Measurements from ENCODE around the gene DUSP16. TPM values are rescaled to one million over a fixed set of nuclear protein-coding genes. Genes with fewer than 3 reads are reported as not detected.
"Not testable (repeated sequence)": the region's sequence is repeated elsewhere in the genome, so short reads cannot be mapped to it uniquely, and the experiment has no call there.

DUSP16 gene
- total RNA-seq, 4 donors from 2014 or later, result 16.2 to 23.2 (median 19.1) TPM

DNA sequence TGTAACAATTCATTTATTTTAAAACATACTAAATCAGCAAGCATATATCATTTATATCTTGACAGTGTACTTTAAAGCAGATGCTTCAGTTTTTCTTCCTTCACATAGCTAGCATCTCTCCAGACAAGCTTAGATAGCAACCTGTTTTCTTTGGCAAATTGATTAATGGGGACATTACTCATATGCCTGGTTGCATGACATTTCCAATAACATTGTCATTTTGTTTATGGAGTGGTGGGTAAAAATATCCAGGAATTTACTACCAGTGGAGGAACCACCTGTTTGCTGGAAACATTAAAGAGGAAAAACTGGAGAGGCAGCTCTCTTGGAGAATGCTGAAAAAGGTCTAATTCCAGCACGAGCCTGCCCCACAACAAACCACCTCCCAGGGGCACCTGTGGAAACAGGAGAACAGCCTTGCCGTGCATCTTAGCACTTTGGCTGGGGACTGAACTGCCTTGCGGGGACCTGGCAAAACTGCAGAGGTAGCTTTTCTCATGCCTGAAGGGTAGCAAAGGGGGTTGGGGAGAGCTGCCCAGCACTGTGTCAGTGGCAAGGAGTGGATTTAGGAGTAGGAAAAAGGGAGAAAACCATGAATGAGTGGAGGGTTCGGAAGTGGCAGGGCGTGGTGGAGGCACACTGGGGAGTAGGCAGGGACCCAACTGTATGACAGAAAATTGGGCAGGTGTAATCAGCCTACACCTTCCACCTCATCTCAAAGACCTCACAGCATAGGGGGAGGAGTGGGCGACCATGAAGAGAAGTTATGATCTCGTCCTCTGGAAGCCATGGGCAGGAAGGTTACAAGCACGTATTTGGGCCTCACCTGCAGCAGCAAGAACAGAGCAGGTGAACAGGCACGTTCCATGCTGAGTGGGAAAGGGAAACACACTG lies 37.3 kb upstream of the DUSP16 start:
- Histone ChIP-seq H3K36me3 (no peaks in the 10 kb centered on the region), H3K9me3 (no peaks in the 10 kb centered on the region), H3K27ac (no peak overlapping the region), H3K27me3 (no peaks in the 10 kb centered on the region), H3K4me1 (no peaks in the 10 kb centered on the region), H3K4me3 (no peak overlapping the region)
- no peak for DNase-seq (ENCODE audit: low spot score in 2 of 2)
- WGBS, 2 donors, result 73 to 76% methylated on average over 9 of the region's 9 CpGs
- TF ChIP-seq EP300 (IDR thresholded peaks at IDR 0.05) (no peak), POLR2A (IDR thresholded peaks at IDR 0.05) (no peak)
- TF ChIP-seq, protein P1, sequence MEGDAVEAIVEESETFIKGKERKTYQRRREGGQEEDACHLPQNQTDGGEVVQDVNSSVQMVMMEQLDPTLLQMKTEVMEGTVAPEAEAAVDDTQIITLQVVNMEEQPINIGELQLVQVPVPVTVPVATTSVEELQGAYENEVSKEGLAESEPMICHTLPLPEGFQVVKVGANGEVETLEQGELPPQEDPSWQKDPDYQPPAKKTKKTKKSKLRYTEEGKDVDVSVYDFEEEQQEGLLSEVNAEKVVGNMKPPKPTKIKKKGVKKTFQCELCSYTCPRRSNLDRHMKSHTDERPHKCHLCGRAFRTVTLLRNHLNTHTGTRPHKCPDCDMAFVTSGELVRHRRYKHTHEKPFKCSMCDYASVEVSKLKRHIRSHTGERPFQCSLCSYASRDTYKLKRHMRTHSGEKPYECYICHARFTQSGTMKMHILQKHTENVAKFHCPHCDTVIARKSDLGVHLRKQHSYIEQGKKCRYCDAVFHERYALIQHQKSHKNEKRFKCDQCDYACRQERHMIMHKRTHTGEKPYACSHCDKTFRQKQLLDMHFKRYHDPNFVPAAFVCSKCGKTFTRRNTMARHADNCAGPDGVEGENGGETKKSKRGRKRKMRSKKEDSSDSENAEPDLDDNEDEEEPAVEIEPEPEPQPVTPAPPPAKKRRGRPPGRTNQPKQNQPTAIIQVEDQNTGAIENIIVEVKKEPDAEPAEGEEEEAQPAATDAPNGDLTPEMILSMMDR (IDR thresholded peaks at IDR 0.05), result no peak

DNA sequence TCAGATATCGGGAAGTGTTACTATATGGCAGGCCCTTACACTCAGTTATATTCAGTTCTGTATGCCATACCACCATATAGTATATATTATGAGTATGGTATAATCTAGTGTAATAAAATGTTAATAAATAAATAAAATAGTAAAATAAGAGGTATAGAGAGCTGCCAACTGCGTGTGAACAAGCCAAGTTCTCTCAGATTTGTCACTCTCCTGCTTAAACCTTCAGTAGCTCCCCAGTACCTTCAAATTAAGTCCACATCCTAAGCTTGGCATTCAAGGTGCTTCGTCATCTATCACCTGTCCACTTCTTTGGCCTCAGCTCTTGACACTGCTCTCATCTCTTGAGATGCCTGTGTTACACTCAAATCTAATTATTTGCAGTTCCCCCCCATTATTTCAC lies 36.2 kb upstream of the DUSP16 start:
- H3K27ac ChIP-seq, result no peak overlapping the region
- DNase-seq (ENCODE audit: low spot score in 2 of 2), result no peak
- H3K4me3 ChIP-seq, result no peak overlapping the region
- 90 to 91% methylated on average over 3 of the region's 3 CpGs for WGBS, 2 donors
- no peaks in the 10 kb centered on the region for H3K27me3 ChIP-seq
- H3K36me3 ChIP-seq, result no peaks in the 10 kb centered on the region
- TF ChIP-seq, protein P1 (IDR thresholded peaks at IDR 0.05), result no peak
- no peak for TF ChIP-seq EP300 (IDR thresholded peaks at IDR 0.05)
- TF ChIP-seq POLR2A (IDR thresholded peaks at IDR 0.05), result no peak
- no peaks in the 10 kb centered on the region for H3K9me3 ChIP-seq
- no peaks in the 10 kb centered on the region for H3K4me1 ChIP-seq

- not testable (repeated sequence) for H3K4me3 ChIP-seq; DNase-seq (ENCODE audit: low spot score in 2 of 2); H3K36me3 ChIP-seq; H3K4me1 ChIP-seq; H3K9me3 ChIP-seq; H3K27me3 ChIP-seq; H3K27ac ChIP-seq
- WGBS, 2 donors, result 78 to 84% methylated on average over 3 of the region's 3 CpGs
These were observed 33.9 kb upstream of the DUSP16 start for GRCh38 chr12:12596598-12596997.

- not testable (repeated sequence) for H3K27me3 ChIP-seq; DNase-seq (ENCODE audit: low spot score in 2 of 2); H3K36me3 ChIP-seq; H3K27ac ChIP-seq; H3K4me3 ChIP-seq; H3K9me3 ChIP-seq; H3K4me1 ChIP-seq
- WGBS, 2 donors, result 86 to 93% methylated on average over 2 of the region's 2 CpGs
These were observed 33.3 kb upstream of the DUSP16 start for GRCh38 chr12:12595929-12596328.

GRCh38 chr12:12592930-12593329 lies 30.3 kb upstream of the DUSP16 start:
- Histone ChIP-seq H3K4me3 (no peak overlapping the region), H3K27me3 (no peaks in the 10 kb centered on the region), H3K27ac (no peak overlapping the region), H3K4me1 (no peaks in the 10 kb centered on the region), H3K36me3 (no peaks in the 10 kb centered on the region), H3K9me3 (no peaks in the 10 kb centered on the region)
- TF ChIP-seq, protein P1 (IDR thresholded peaks at IDR 0.05), result no peak
- TF ChIP-seq EP300 (IDR thresholded peaks at IDR 0.05), result no peak
- no peak for TF ChIP-seq POLR2A (IDR thresholded peaks at IDR 0.05)
- 87 to 89% methylated on average over 3 of the region's 3 CpGs for WGBS, 2 donors
- no peak for DNase-seq (ENCODE audit: low spot score in 2 of 2)

- Histone ChIP-seq H3K4me1 (no peaks in the 10 kb centered on the region), H3K27me3 (no peaks in the 10 kb centered on the region), H3K27ac (no peak overlapping the region), H3K4me3 (no peak overlapping the region), H3K36me3 (no peaks in the 10 kb centered on the region), H3K9me3 (no peaks in the 10 kb centered on the region)
- WGBS, 2 donors, result 94 to 96% methylated on average over 6 of the region's 6 CpGs
- DNase-seq (ENCODE audit: low spot score in 2 of 2), result no peak
- TF ChIP-seq POLR2A (IDR thresholded peaks at IDR 0.05) (no peak), EP300 (IDR thresholded peaks at IDR 0.05) (no peak)
- TF ChIP-seq, protein P1 (IDR thresholded peaks at IDR 0.05), result no peak
These were observed 28.3 kb upstream of the DUSP16 start for GRCh38 chr12:12590961-12591360.

DNA sequence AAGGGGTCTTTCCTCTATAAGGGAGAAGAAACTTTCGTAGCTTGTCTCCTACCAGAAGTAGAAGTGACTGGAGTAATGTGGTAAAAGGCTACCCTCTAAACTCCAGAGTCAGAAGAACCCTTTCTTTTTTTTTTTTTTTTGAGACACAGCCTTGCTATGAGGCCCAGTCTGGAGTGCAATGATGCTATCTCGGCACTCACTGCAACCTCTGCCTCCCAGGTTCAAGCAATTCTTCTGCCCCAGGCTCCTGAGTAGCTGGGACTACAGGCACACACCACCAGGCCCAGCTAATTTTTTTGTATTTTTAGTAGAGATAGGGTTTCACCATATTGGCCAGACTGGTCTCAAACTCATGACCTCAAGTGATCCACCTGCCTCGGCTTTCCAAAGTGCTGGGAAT lies 25.8 kb upstream of the DUSP16 start:
- DNase-seq (ENCODE audit: low spot score in 2 of 2); H3K9me3 ChIP-seq: not testable (repeated sequence)
- whole genome bisulfite sequencing, 2 donors, result 81 to 91% methylated on average over 3 of the region's 3 CpGs

More for the DNA sequence above, 25.8 kb upstream of the DUSP16 start:
- H3K27ac ChIP-seq, H3K36me3 ChIP-seq, H3K4me3 ChIP-seq, H3K27me3 ChIP-seq, H3K4me1 ChIP-seq: not testable (repeated sequence)

All from tibial nerve (tissue), 4 donors.